H9 (cell line): ENCODE measurements around the gene MYO3A. TPM values are rescaled to one million over a fixed set of nuclear protein-coding genes. Genes with fewer than 3 reads are reported as not detected.

ENCODE experiments used
- DNase-seq: peaks from one replicate; pipeline ENCODE4 v3.0.0-alpha.2; 2017
- H2AFZ ChIP-seq: one replicate; pipeline ENCODE4 v1.6.1; 2013; ENCODE audit warnings: mild to moderate bottlenecking, low read length, control low read depth, moderate library complexity
- H2AK5ac ChIP-seq: 2 replicates; pipeline ENCODE4 v1.6.1; 2013; ENCODE audit warnings: low read length, control low read depth, mixed read lengths; ENCODE audit not compliant: insufficient read length
- H2BK120ac ChIP-seq: one replicate; pipeline ENCODE4 v1.6.1; 2013; ENCODE audit warnings: low read depth, mild to moderate bottlenecking, low read length, control low read depth, inconsistent platforms; ENCODE audit not compliant: poor library complexity, severe bottlenecking
- H2BK12ac ChIP-seq: 2 replicates; pipeline ENCODE4 v1.6.1; 2013; ENCODE audit warnings: low read length, control low read depth, mixed read lengths, low read depth; ENCODE audit not compliant: insufficient read length
- H2BK15ac ChIP-seq: 2 replicates; pipeline ENCODE4 v1.6.1; 2013; ENCODE audit warnings: low read depth, low read length, control low read depth
- H2BK20ac ChIP-seq: one replicate; pipeline ENCODE4 v1.6.1; 2013; ENCODE audit warnings: low read depth, mild to moderate bottlenecking, low read length, control low read depth, inconsistent platforms; ENCODE audit not compliant: poor library complexity, severe bottlenecking
- H2BK5ac ChIP-seq: 2 replicates; pipeline ENCODE4 v1.6.1; 2013; ENCODE audit warnings: low read length, control low read depth, mixed read lengths; ENCODE audit not compliant: insufficient read length
- H3K14ac ChIP-seq: 2 replicates; pipeline ENCODE4 v1.6.1; 2013; ENCODE audit warnings: low read length, control low read depth; ENCODE audit not compliant: insufficient read depth
- H3K18ac ChIP-seq: 2 replicates; pipeline ENCODE4 v1.6.1; 2013; ENCODE audit warnings: low read depth, mild to moderate bottlenecking, mixed read lengths, low read length, control low read depth; ENCODE audit not compliant: insufficient read length
- H3K23ac ChIP-seq: 2 replicates; pipeline ENCODE4 v1.6.1; 2013; ENCODE audit warnings: low read length, control low read depth, mixed read lengths, low read depth; ENCODE audit not compliant: insufficient read length
- H3K23me2 ChIP-seq: 2 replicates; pipeline ENCODE4 v1.6.1; 2013; ENCODE audit warnings: low read depth, mild to moderate bottlenecking, mixed read lengths, low read length, control low read depth; ENCODE audit not compliant: insufficient read length, poor library complexity, severe bottlenecking
- H3K27ac ChIP-seq: 2 replicates; pipeline ENCODE4 v1.5.1; 2013; ENCODE audit warnings: low read length, control low read depth, mixed read lengths, low read depth; ENCODE audit not compliant: insufficient read length
- H3K27me3 ChIP-seq: 2 replicates; pipeline ENCODE4 v1.6.1; 2013; ENCODE audit warnings: low read length, control low read depth, inconsistent platforms; ENCODE audit not compliant: insufficient read depth
- H3K4ac ChIP-seq: 2 replicates; pipeline ENCODE4 v1.6.1; 2013; ENCODE audit warnings: low read depth, mild to moderate bottlenecking, control low read depth, inconsistent platforms, low read length, moderate library complexity
- H3K4me1 ChIP-seq: 2 replicates; pipeline ENCODE4 v1.6.1; 2013; ENCODE audit warnings: low read length, control low read depth, inconsistent platforms; ENCODE audit not compliant: insufficient read depth
- H3K4me2 ChIP-seq: 2 replicates; pipeline ENCODE4 v1.6.1; 2013; ENCODE audit warnings: low read length, control low read depth, mixed read lengths; ENCODE audit not compliant: insufficient read length, insufficient read depth
- H3K56ac ChIP-seq: 2 replicates; pipeline ENCODE4 v1.6.1; 2013; ENCODE audit warnings: low read depth, mild to moderate bottlenecking, mixed read lengths, low read length, control low read depth; ENCODE audit not compliant: insufficient read length
- H3K79me1 ChIP-seq: 2 replicates; pipeline ENCODE4 v1.6.1; 2013; ENCODE audit warnings: low read depth, mild to moderate bottlenecking, moderate library complexity, low read length, control low read depth, inconsistent platforms; ENCODE audit not compliant: insufficient read depth, poor library complexity, severe bottlenecking
- H3K79me2 ChIP-seq: 2 replicates; pipeline ENCODE4 v1.6.1; 2013; ENCODE audit warnings: low read length, control low read depth, inconsistent platforms; ENCODE audit not compliant: insufficient read depth
- H3K9ac ChIP-seq: 2 replicates; pipeline ENCODE4 v1.6.1; 2013; ENCODE audit warnings: low read length, control low read depth, mixed read lengths; ENCODE audit not compliant: insufficient read length; ENCODE audit errors: extremely low read depth
- H3K9me3 ChIP-seq: one replicate; pipeline ENCODE4 v1.6.1; 2013; ENCODE audit warnings: low read depth, low read length, inconsistent platforms; ENCODE audit not compliant: control insufficient read depth
- H3T11ph ChIP-seq: one replicate; pipeline ENCODE4 v1.6.1; 2013; ENCODE audit warnings: mild to moderate bottlenecking, low read length, control low read depth, inconsistent platforms
- H4K20me1 ChIP-seq: one replicate; pipeline ENCODE4 v1.6.1; 2013; ENCODE audit not compliant: control insufficient read depth, insufficient read length, insufficient read depth
- H4K5ac ChIP-seq: 2 replicates; pipeline ENCODE4 v1.6.1; 2013; ENCODE audit warnings: low read depth, mild to moderate bottlenecking, mixed read lengths, low read length, control low read depth; ENCODE audit not compliant: insufficient read length
- H4K8ac ChIP-seq: replicated peaks from 2 replicates; pipeline ENCODE4 v1.6.1; 2013; ENCODE audit warnings: low read length, control low read depth, mixed read lengths, low read depth; ENCODE audit not compliant: insufficient read length
- H4K91ac ChIP-seq: 2 replicates; pipeline ENCODE4 v1.6.1; 2013; ENCODE audit warnings: low read depth, mild to moderate bottlenecking, moderate library complexity, mixed read lengths, low read length, control low read depth; ENCODE audit not compliant: insufficient read length
- H3K27ac Mint-ChIP-seq, 3 experiments: 2 replicates in 2 of 3; 3 replicates in 1 of 3; pipeline ENCODE4 v1.8.0; 2020 to 2021; ENCODE audit warnings: mixed read lengths in 3 of 3, mild to moderate bottlenecking in 1 of 3, moderate library complexity in 1 of 3
- H3K27me3 Mint-ChIP-seq: 2 replicates; pipeline ENCODE4 v1.8.0; 2021; ENCODE audit warnings: low read depth, mild to moderate bottlenecking, moderate library complexity, mixed read lengths
- H3K36me3 Mint-ChIP-seq, 3 experiments: 2 replicates in 2 of 3; 3 replicates in 1 of 3; pipeline ENCODE4 v1.8.0; 2020 to 2021; ENCODE audit warnings: low read depth in 3 of 3, mixed read lengths in 3 of 3; ENCODE audit not compliant: insufficient read depth in 1 of 3
- H3K4me1 Mint-ChIP-seq, 2 experiments: 2 replicates each; pipeline ENCODE4 v1.8.0; 2020; ENCODE audit warnings: mixed read lengths in 2 of 2
- H3K4me3 Mint-ChIP-seq, 2 experiments: 2 replicates in 1 of 2; 3 replicates in 1 of 2; pipeline ENCODE4 v1.8.0; 2020 to 2021; ENCODE audit warnings: mild to moderate bottlenecking in 2 of 2, mixed read lengths in 2 of 2, moderate library complexity in 1 of 2
- H3K9me3 Mint-ChIP-seq, 2 experiments: 2 replicates in 1 of 2; 3 replicates in 1 of 2; pipeline ENCODE4 v1.8.0; 2020; ENCODE audit warnings: mild to moderate bottlenecking in 2 of 2, mixed read lengths in 2 of 2, moderate library complexity in 1 of 2
- CTCF ChIP-seq: fragments of 200-600 bp; sonication (generic); conservative IDR thresholded peaks from 3 replicates; pipeline ENCODE4 v1.8.0; 2021; ENCODE audit warnings: antibody characterized with exemption, mild to moderate bottlenecking
- WGBS: extraction: QIAGEN DNeasy Blood & Tissue Kit; methylation state at CpG from one replicate; pipeline ENCODE4 v1.1.7; 2013; ENCODE audit warnings: missing lambda C conversion rate, low lambda C conversion rate, mixed read lengths; ENCODE audit not compliant: insufficient read length; ENCODE audit errors: extremely low coverage; 5-methylcytosine and 5-hydroxymethylcytosine counted together
- total RNA-seq: library from RNA; stranded (reverse); gene quantifications from 2 replicates; pipeline ENCODE4 v1.2.1, GENCODE V29; 2021

The MYO3A gene
- total RNA-seq, 1 experiment from 2014 or later, result 4.3 TPM

GRCh38 chr10:26024303-26024702, 90.3 kb downstream of the MYO3A start:
- H2AK5ac ChIP-seq, result no peak overlapping the region
- H2BK120ac ChIP-seq, result no peak overlapping the region
- no peak overlapping the region for H3K4me2 ChIP-seq
- no peak overlapping the region for H2BK15ac ChIP-seq
- no peak overlapping the region for H3K56ac ChIP-seq
- Mint-ChIP-seq H3K27ac (no peak overlapping the region), H3K4me1 (peaks cover 32 to 33% of the 10 kb centered on the region in 2 experiments), H3K9me3 (no peaks in the 10 kb centered on the region; a peak in 1 of 5 replicates), H3K4me3 (no peak overlapping the region), H3K27me3 (no peaks in the 10 kb centered on the region), H3K36me3 (no peaks in the 10 kb centered on the region; a peak in 1 of 7 replicates)
- H3K14ac ChIP-seq, result no peak overlapping the region
- no peak overlapping the region for H2AFZ ChIP-seq
- no peak overlapping the region for H3K27ac ChIP-seq
- no peaks in the 10 kb centered on the region for H3K9me3 ChIP-seq
- no peak overlapping the region for H3T11ph ChIP-seq
- H4K8ac ChIP-seq, result no peak overlapping the region
- no peak overlapping the region for H3K23ac ChIP-seq
- H3K4me1 ChIP-seq, result no peaks in the 10 kb centered on the region
- H3K4ac ChIP-seq, result no peak overlapping the region
- no peak overlapping the region for H4K91ac ChIP-seq
- no peaks in the 10 kb centered on the region for H4K20me1 ChIP-seq
- DNase-seq, result no peak
- H2BK5ac ChIP-seq, result no peak overlapping the region
- no peaks in the 10 kb centered on the region for H3K79me2 ChIP-seq
- H4K5ac ChIP-seq, result no peak overlapping the region
- H3K9ac ChIP-seq, result no peak overlapping the region
- H3K18ac ChIP-seq, result no peak overlapping the region
- H2BK12ac ChIP-seq, result no peak overlapping the region
- TF ChIP-seq CTCF, result no peak
- no peaks in the 10 kb centered on the region for H3K23me2 ChIP-seq
- no peaks in the 10 kb centered on the region for H3K79me1 ChIP-seq
- no peaks in the 10 kb centered on the region for H3K27me3 ChIP-seq
- WGBS, result no CpG with 5 or more reads among the region's 2 CpGs
- no peak overlapping the region for H2BK20ac ChIP-seq
